Stimulated activated CD4-positive, alpha-beta T cell treated with anti-CD3 and anti-CD28 coated beads, Interleukin-15, amount 100 ng/mL, for 1 hour (primary cell): ENCODE measurements around the gene LUZP2.

Experiments used
- DNase-seq, 2 donors: peaks; one replicate each; pipeline ENCODE4 v3.0.0-alpha.2; 2020; ENCODE audit warnings: low read depth in 1 of 2, low spot score in 1 of 2

The LUZP2 gene

DNA sequence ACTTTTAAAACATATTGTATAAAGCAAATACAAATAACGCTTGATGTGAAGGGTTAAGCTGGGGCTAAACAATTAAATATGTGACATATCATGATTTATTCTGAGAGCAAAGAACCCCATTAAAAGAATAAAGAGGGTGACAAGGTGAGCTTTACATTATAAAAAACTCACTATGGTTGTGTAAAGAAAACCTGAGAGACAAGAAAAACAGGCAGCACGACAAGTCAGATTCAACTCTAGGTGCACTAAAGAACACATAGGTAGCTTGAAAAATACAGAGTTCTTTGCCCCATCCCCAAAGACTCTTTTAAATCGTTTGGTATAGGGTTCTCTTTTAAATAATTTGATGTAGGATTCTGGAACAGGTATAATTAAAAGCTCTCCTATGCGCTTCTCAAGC is 63.5 kb downstream of the LUZP2 start:
- DNase-seq: no peak

DNA sequence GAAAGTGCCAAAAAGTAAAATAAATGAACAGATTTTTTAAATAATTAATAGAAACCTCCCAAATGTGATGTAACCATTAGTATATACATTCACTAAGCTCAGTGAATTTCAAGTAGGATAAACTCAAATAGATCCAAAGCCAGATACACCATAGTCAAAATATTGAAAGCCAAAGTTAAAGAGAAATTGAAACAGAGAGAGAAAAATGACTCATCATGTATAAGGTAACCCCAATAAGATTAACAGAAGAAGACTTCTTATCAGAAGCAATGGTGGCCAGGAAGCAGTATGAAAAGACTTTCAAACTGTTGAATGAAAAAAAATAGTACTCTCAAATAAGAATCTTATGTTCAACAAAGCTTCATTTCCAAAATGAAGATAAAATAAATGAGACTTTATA is 70.5 kb downstream of the LUZP2 start:
- DNase-seq: no peak

DNA sequence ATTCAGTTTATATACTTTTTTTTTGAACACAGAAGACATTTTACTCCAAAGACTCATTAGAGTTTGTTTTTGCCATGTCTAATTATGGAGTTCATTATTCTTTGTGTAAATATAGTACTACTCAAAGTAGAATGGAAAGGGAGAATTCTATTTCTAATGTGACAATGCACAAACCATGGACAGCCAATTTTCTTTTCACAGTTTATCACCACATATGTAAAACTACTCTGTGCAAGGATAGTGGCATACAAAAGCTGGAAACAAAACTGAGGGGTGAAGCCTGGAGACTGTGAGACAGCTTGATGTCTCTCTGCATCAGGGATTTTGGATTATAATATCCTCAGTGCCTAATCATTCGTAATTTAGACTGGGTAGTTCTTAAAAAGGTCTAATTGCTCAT is 75.5 kb downstream of the LUZP2 start:
- DNase-seq: no peak

DNA sequence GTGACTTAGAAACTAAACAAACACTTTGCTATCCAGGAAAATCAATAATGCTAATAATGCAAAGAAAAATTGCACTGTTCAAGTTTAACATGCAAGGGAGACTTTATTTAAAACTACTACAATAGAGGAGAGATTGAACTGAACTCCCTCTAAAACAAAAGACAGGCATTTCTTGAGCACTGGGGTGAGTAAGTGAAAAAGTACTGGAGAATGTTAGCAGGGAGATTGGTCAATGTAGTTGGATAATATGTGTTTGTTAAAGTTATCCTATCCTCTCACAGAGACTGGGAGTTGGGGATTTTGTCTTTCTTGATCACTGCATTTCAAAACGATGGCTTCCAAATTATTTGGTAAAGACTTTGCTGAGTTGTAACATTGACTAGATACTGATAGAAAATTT is 77.6 kb downstream of the LUZP2 start:
- DNase-seq: no peak

DNA sequence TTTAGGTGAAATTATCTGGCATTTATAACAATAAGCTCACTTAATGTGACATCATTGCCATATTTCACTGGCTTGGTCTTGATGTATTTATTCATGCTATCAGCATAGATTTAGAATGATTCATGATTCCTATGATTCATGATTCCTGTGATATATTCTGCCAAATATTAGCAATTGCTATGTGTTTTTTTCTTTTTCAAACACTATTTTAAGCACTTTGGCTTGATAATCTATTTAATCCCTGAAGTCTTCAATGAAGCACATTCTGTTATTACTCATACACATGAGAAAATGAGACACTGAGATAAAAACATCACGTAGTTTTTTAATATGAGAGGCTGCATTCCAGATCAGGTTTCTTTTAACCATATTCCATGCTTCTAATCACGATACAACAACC is 78.5 kb downstream of the LUZP2 start:
- DNase-seq: no peak

DNA sequence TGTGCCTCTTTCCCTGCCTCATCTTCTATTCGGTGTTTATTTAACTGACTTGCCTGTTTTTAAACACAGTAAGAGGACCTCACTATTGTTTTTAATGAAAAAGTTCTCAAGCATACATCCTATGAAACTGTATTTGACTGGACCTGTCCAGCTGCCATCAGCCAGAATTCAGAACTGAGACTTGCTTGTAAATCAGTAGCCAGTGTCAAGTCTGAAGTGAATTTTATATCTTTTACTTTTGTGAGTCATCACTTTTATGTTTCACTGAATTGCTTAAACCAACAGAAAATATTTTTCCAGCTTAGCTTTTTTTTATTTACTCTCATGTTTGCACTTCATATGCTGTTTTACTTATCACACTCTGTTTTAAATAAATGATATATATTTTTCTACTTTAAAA is 88.3 kb downstream of the LUZP2 start:
- no peak for DNase-seq

DNA sequence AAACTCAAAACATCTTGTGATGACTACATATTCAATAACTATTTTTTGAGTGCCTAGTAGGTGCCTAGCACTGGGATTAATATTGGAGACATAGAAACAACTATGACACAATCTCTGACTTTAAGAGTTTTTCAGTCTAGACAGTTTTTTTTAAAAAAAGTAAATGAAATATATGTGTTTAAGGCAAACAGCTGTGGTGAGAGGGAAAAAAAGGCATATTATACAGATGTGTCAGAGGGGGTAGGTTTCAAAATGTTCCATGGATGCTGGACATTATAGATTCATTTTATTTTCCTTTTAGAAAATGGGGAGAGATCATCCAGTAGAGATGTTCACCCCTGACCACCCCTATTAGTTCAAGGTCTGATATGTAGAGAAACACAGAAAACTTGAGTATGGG is 90.8 kb downstream of the LUZP2 start:
- DNase-seq: no peak

DNA sequence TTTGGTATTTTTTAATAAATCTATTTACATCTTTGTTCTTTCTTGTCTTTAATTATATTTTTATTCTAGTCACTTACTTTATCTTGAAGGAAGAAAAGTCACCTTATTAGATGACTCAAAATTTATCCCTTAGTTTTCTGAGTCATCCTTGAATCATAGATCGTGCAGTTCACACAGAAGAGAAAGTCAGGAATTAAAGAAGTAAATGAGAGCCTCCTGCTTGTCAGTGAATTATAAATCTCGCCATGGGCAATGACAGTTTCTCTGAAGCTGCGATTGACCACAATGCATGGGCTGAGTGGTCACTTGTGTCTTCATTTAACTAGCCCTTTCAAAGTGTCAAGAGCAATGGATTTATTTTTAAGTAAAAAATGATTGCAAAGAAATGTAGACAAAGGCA is 91.2 kb downstream of the LUZP2 start:
- DNase-seq: no peak

DNA sequence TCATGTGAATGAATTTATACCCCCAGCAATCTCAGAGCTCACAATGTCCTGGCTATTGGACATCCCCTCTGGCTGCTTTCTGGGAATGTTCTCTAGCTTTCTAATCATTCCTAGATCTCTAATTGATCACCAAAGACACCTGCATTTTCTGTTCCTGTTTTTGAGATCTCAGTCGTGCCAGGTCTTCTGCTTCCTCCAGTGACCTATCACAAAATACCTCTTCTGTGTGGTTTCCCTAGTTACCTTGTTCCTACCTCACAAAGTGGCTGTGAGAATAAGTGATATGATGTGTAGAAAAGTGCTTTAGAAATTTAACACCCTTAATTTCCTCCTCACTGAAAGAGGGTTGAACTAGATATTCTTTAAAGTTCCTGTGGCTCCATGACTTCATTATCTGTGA is 92.2 kb downstream of the LUZP2 start:
- DNase-seq: no peak

DNA sequence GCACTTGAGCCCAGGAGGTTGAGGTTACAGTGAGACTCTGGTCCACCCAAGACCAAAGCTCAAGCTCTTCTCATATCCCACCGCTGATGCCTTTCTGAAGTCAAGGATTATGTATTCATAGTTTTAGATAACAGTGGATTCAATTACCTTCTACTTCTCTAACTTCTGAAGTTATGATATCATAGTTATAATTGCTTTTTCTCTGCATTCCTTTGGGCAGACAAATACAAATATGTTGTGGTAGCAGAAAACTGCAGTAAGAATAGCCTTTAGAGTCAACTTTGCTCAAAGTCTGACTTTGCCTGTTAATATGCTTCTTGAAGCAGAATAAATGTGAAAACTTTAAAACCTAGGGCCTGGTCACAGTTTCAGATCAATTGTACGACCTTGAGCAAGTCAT is 94.4 kb downstream of the LUZP2 start:
- DNase-seq: no peak

DNA sequence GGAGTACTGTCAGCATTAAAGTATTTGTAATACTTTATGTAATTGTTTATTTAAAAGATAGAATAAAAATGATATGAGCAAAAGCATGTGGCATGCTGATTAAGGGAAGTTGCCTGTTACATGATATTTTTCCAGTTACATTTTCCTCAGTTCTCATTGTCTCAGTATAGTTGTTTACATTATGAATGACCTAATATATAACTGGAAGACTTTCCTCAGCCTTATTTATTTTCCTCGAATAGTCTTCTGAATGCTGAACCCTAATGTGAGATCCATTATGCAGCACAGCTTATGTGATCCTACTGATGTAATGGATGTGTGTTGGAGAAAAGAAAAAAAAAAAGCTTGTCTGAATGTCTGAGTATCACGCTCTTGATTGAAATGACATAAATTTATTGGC is 95.5 kb downstream of the LUZP2 start:
- DNase-seq: no peak

DNA sequence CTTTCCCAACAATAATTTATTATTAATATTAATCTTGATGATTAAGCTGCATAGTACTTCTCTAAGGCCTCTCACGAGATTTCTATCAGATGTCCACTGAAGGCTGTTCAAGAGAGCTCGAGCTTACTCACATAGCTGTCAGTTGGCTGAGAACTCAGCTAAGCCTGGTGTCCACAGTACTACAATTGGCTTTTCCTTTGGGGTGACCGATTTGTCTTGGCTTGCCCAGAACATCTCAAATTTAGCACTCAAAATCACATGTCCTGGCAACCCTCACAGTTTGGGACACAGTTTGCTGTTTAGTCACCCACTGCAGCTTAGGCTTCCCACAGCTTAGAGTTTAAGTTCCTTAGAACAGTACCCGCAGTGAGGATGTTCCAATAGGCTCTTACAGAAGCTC is 96.5 kb downstream of the LUZP2 start:
- no peak for DNase-seq

DNA sequence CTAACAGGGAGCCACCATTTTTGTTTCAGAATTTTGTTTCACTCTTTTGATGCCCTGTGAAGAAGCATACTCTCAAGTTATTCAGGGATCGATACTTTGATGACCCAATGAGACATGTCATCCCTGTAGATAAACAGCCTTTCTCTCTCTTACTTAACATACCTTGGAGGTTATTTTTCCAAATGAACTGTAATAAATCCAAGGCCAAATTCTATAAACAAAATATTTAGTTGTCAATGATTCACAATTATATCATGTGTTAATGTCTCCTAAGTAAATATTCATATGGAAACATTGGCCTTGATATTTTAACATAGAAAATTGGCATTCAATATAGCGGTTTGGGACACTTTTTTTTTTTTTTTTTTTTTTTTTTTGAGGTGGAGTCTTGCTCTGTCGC is 97.5 kb downstream of the LUZP2 start:
- DNase-seq: no peak

DNA sequence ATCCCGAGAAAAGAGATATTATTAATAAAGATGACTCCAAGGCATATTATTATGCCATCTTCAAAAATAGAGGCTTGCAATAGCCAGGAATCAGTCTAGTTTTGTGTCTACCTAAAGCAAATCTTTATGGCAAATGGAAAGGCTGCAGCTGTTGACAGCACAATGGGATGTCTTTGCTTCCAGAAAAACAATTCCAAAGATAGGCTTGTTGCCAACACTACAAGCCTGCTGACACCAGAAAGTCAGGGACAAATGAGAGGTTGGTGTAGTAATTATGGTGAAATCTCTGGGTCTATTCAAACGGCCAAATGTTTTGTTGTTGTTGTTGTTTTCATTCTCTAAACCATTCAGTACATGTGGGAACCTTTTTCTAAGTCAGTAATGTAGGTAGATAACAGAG is 101.8 kb downstream of the LUZP2 start:
- no peak for DNase-seq

DNA sequence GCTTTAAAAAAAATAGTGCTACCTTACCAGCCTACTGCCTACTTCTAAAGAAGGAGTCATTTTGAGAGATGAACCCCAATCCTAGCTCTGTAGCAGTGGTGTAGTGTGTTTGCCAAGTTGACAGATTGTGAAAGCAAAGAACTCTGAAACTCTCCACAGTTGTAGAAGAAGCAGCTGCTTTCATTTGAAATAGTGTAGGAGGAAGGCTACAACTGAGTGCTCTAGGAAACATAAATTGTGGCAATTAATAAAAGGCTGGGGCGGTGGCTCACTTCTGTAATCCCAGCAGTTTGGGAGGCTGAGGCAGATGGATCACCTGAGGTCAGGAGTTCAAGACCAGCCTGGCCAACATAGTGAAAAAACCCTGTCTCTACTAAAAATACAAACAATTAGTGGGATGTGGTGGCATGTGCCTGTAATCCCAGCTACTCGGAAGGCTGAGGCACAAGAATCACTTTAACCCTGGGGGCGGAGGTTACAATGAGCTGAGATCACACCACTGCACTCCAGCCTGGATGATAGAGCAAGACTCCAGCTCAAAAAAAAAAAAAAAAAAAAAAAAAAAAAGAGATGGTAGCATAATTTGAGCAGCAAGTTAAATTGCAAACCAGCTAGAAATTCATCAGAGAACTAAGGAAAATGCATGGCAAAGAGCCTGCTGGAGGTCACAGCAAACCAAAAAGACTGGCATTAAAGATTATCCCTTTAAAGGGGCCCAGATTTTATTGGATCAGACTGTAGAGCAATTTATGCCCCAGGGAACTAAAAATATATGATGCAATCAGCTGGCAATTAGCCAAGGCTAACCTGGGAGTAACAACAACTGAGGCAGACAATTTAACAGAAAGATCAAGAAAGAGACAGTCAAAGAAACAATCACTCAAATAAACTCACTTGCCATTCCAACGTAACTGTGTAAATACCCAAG is 112.6 kb downstream of the LUZP2 start:
- no peak for DNase-seq

DNA sequence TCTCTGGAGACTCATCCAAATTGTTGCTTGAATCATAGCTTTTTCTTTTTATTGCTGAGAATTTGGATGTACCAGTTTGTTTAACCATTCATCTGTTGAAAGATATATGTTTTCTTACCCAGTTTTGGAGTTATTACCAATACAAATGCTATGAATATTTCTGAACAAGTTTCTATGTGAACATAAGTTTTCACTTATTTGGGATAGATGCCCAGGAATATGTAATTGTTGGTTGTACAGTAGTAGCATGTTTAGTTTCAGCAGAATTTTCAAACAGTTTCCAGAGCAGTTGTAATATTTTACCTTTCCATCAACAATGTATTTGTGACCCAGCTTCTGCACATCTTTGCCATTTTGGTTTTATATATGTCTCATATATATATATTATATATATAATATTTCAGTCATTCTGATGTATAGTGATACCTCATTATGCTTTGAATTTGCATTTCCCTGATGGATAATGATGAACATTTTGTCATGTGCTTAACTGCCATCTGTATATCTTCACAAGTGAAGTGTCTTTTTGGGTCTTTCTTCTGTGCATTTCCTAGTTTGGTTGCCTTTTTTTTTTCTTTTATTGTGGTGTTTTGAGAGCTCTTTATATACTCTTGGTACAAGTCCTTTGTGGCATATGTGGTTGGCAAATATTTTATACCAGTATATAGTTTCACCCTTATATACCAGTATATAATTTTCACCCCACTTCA is 118.8 kb downstream of the LUZP2 start:
- DNase-seq: no peak

DNA sequence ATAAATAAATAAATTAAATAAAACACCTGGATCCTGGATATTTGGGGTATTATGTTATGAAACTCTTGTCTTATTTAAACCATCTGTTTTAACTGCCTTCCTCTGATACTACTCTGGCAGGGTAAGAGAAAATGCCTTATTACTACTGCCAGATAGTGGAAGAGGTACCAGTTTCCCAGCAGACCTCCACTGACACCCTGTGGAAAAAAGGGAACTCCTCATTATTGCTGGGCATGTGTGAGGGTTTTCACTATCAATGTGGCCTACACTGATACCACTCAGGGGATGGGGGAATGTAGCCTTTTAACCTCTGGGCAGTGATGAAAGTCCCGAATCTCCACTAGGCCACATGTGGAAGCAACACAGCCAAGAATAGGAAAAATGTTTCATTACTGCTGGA is 121.0 kb downstream of the LUZP2 start:
- DNase-seq: no peak

DNA sequence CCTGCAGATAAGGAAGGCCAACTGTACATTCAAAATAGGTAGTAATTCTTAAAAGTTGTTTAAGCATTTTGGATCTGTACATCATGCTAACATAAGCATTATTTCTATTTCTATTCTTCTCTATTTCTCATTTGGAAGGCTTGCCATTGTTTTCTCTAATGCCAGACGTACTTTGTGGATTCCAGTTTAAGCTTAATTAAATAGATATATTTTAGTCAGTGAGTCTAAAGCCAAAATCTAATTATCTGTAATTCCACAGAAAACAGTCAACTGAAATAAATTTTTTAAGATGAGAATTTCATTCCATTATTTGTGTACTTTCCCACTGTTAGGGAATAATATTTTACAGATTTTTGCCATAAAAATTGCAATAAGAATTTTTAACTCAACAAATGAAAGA is 123.0 kb downstream of the LUZP2 start:
- no peak for DNase-seq

DNA sequence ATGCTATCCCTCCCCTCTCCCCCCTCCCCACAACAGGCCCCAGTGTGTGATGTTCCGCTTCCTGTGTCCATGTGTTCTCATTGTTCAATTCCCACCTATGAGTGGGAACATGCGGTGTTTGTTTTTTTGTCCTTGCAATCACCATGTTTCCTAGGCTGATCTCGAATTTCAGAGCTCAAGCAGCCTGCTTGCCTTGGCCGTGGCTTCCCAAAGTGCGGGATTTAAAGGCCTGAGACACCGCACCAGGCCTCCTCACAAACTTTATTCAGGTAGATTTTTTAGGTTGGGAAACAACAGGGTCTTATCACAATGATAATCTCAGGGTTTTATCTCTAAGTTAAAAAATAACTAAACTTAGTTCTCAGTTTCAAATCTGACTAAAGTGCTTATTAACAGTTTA is 125.4 kb downstream of the LUZP2 start:
- no peak for DNase-seq

DNA sequence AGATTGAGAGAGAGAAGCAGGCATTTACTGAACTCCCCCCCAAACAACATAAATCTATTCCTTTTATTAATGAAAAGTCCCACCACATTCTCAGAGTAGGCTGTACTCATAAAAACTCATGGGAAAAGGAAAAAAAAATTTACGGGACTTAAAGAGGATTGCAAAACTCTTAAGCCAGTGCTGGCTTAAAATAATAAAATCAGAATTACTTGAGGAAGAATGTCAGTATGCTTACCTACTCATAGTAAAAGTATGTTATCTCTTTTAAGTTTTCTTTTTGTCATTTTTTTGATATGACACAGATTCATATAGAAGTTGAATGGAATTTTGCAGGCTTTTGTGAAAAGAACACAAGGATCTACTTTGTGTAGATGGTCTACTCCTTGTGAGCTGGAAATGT is 126.3 kb downstream of the LUZP2 start:
- DNase-seq: no peak

DNA sequence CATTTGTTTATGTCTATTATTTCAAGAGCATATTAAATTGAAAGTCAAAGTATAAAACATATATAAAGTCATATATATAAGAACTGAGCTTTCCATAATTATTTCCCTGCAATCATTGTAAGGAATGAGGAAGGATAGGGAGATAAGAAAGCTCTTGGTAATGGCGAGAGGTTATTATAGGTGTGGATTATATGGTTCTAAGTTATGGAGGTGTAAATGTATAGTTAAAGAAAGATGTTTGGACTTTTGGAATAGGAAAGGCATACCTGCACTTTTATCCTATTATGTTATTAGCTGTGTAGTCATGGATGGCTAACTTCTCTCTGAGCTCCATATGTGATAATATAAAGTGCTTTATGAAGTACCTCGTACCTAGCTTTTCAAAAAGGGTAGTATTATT is 127.6 kb downstream of the LUZP2 start:
- no peak for DNase-seq

DNA sequence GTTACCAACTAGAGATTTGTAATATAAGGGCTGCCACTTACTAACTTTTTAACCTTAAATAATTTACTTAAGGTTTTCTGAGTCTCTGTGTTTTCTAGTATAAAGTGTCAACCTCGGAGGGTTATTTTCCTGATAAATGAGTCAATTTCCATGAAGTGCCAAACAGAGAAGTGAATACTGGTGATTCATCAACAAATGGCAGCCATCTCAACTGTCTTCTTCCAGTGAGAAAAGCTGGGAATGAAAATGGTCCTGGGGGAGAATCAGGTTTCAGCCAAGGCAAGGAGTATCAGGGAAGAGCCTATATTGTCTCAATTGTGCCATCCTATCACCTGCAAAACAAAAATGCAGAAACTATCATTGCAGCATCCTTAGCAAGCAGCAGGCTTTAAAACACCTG is 129.1 kb downstream of the LUZP2 start:
- DNase-seq: no peak
